ENCODE measurements around the gene SLC35F3. TPM values are rescaled to one million over a fixed set of nuclear protein-coding genes. Genes with fewer than 3 reads are reported as not detected.

Gene SLC35F3
- total RNA-seq, 2 experiments from 2014 or later = 34.4 to 35.7 TPM

DNA sequence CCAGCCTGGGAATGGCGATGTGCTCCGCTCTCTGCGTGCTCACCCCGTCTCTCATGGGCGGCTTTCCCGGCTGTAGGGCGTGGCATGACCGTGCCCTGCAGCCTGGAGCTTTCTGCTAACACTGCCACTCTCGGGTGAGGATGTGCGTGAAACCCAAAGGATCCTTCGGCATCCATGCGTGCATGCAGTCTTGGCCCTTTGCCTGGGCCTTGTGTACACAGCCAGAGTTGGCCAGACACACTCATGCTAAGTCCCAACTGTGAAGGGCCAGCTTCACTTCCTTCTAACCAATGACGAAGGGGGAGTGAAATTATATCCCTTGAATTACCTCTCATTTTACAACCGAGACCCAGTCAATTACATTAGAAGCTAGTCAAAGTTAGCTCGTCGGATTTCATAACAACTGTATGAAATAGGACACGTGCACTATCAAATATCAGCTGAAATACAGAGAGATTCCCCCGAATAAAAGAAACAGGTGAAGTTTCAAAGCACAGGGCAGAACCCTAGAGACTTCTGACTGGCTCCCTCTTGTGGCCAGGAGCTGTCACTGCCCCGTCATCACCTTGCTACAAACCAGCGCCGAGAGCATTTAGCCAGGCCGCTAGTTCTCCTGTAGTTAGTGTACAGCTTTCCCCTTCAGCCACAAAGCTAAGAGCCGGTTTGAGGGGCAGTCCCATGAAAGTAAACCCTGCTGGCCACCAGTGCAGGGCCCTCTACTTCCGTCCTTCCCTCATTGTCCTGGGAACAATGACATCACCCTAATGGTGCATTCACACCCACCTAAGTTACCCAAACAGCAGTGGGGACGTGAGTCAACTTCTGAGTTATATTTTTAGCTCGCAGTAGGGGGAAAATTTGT, 405.4 kb downstream of the SLC35F3 start:
- DNase-seq (peak; percentile 81), ATAC-seq (peak; percentile 84)
- ChIA-PET CTCF (interaction anchor here (0.9 to 13.2 kb wide), 55 partner anchors 9 to 315 kb away, joined by 3 to 180 read pairs (median 7); partner anchors contain the start of gene COA6), POLR2A (no interaction called here)
- Mint-ChIP-seq H3K27me3 (ENCODE audit: low read depth) (no peaks in the 10 kb centered on the region), H3K27ac (no peak overlapping the region), H3K9me3 (ENCODE audit: insufficient read depth) (no peaks in the 10 kb centered on the region), H3K4me3 (no peak overlapping the region), H3K36me3 (ENCODE audit: low read depth) (peaks cover 38% of the 10 kb centered on the region), H3K4me1 (ENCODE audit: low read depth) (peaks cover 13% of the 10 kb centered on the region)

DNA sequence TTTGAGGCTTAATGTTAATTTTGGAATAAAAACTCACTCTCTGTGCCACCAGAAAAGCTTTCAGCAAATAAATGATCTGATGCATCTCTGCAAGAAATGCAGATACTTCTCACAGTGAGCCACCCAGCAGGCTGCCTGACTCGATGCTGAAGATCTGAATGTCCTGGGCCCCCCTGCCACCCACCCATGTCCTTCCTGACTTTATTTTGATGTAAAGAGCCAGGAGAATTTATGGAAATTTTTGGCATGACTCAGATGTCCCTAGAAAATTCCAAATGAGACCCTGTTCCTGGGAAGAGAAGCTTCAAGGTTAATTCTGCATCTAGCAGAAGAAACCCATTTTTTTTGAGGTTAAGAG, 406.0 kb downstream of the SLC35F3 start:
- ATAC-seq (no peak), DNase-seq (no peak)
- CTCF ChIA-PET = interaction anchor here (0.9 to 13.2 kb wide), 54 partner anchors 8 to 316 kb away, joined by 3 to 180 read pairs (median 7); partner anchors contain the start of gene COA6
- Mint-ChIP-seq H3K9me3 (ENCODE audit: insufficient read depth) (no peaks in the 10 kb centered on the region), H3K27ac (no peak overlapping the region), H3K27me3 (ENCODE audit: low read depth) (no peaks in the 10 kb centered on the region), H3K4me3 (no peak overlapping the region), H3K36me3 (ENCODE audit: low read depth) (peaks cover 38% of the 10 kb centered on the region), H3K4me1 (ENCODE audit: low read depth) (peaks cover 13% of the 10 kb centered on the region)
- POLR2A ChIA-PET = no interaction called here

DNA sequence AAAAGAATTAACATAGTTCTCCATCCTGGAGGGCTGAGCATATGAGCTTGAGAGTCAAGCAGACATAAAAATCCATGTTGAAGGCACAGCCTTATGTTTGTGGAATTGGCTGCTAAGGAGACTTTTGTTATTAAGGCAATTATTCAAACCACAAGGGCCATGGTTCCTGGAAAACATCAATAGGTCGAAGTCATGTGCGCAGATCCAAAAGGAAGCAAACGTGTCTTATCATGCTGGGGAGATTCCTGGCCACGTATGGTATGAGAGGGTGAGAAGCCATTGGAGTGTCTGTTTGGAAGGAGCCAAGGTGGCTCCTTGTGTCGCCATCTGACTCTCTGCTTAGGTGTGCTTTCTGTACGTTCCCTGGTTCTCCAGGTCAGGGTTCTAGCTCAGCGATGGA, 406.9 kb downstream of the SLC35F3 start:
- peaks cover 13% of the 10 kb centered on the region for H3K4me1 Mint-ChIP-seq (ENCODE audit: low read depth)
- ChIA-PET CTCF (interaction anchor here (1.1 to 13.2 kb wide), 9 partner anchors 11 to 196 kb away, joined by 3 to 180 read pairs (median 24); no protein-coding TSS in a partner anchor), POLR2A (no interaction called here)
- H3K9me3 Mint-ChIP-seq (ENCODE audit: insufficient read depth) = no peaks in the 10 kb centered on the region
- H3K36me3 Mint-ChIP-seq (ENCODE audit: low read depth) = peaks cover 38% of the 10 kb centered on the region
- H3K27ac Mint-ChIP-seq = no peak overlapping the region
- ATAC-seq (no peak), DNase-seq (no peak)
- H3K27me3 Mint-ChIP-seq (ENCODE audit: low read depth) = no peaks in the 10 kb centered on the region
- H3K4me3 Mint-ChIP-seq = no peak overlapping the region

DNA sequence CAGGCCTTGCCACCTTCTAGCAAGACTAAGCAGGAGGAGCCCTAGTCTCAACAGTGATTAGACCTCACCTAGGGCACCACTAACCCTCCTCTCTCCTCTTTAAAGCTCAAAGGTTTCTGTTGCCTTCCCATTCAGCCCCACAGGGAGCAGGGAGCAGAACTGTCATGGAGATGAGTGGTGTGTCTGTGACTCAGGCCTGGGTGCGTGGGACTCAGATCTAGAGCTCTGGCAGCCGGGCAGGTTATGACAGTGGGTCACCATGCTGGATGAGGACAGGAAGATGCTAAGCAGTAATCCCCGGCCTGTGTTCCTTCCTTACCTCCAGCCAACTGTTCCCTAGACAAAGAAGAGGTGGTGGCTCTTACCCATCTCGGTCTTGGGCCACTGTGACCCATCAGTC, 408.7 kb downstream of the SLC35F3 start:
- Mint-ChIP-seq H3K4me3 (no peak overlapping the region), H3K27me3 (ENCODE audit: low read depth) (no peaks in the 10 kb centered on the region), H3K36me3 (ENCODE audit: low read depth) (peaks cover 40% of the 10 kb centered on the region), H3K27ac (peak overlapping the region; percentile 13), H3K9me3 (ENCODE audit: insufficient read depth) (no peaks in the 10 kb centered on the region), H3K4me1 (ENCODE audit: low read depth) (peaks cover 12% of the 10 kb centered on the region)
- ChIA-PET POLR2A (no interaction called here), CTCF (interaction anchor here (1.4 to 13.2 kb wide), 5 partner anchors 10 to 198 kb away, joined by 3 to 180 read pairs (median 59); no protein-coding TSS in a partner anchor)
- ATAC-seq (no peak), DNase-seq (no peak)

DNA sequence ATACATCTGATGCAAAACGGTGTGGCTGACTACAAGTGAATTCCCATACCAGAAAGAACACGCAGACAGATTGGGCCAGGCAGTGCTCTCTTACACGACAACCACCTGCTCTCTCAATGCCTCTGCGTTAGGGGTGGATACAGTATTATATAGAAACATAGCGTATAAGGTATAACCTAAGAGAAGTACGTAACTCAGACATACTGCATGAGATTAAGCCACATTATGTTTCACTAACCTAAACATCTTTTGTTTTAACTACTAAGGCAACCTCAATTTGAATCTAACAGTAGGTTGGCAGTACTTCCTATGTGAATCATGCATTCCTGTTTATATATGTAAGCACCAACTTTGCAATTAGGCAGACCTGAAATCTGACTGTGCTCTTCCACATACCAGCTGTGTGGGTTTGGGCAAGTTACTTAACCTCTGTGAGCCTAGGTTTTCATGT, 410.6 kb downstream of the SLC35F3 start:
- Mint-ChIP-seq H3K27me3 (ENCODE audit: low read depth) (no peaks in the 10 kb centered on the region), H3K4me3 (no peak overlapping the region), H3K4me1 (ENCODE audit: low read depth) (peaks cover 4% of the 10 kb centered on the region), H3K36me3 (ENCODE audit: low read depth) (peaks cover 38% of the 10 kb centered on the region), H3K27ac (no peak overlapping the region), H3K9me3 (ENCODE audit: insufficient read depth) (no peaks in the 10 kb centered on the region)
- ChIA-PET CTCF (interaction anchor here (1.5 kb wide), 1 partner anchor 190 kb away, joined by 4 read pairs; no protein-coding TSS in a partner anchor), POLR2A (no interaction called here)
- DNase-seq (no peak), ATAC-seq (no peak)

DNA sequence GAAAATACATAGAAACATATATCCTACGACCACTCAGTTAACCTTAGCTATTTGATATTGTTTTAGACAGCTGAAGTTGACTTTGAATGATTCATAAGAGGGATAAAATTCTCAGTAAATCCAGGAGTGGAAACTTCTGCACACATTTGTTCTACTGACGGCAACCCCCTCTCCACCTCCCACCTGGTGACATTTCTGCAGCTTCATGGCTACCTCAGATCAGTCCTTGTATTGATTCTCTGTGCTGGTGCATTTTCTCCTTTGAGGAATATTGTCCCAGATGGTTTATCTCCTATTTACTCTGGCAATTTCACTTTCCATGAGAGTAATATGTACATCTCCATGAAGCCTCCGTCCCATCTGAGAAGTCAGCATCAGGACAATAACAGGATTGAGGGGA, 411.1 kb downstream of the SLC35F3 start:
- Mint-ChIP-seq H3K27ac (no peak overlapping the region), H3K36me3 (ENCODE audit: low read depth) (peaks cover 37% of the 10 kb centered on the region), H3K9me3 (ENCODE audit: insufficient read depth) (no peaks in the 10 kb centered on the region), H3K4me1 (ENCODE audit: low read depth) (peaks cover 3% of the 10 kb centered on the region), H3K27me3 (ENCODE audit: low read depth) (no peaks in the 10 kb centered on the region), H3K4me3 (no peak overlapping the region)
- no peak for DNase-seq
- ChIA-PET CTCF (interaction anchor here (1.5 kb wide), 1 partner anchor 190 kb away, joined by 4 read pairs; no protein-coding TSS in a partner anchor), POLR2A (no interaction called here)
- no peak for ATAC-seq

DNA sequence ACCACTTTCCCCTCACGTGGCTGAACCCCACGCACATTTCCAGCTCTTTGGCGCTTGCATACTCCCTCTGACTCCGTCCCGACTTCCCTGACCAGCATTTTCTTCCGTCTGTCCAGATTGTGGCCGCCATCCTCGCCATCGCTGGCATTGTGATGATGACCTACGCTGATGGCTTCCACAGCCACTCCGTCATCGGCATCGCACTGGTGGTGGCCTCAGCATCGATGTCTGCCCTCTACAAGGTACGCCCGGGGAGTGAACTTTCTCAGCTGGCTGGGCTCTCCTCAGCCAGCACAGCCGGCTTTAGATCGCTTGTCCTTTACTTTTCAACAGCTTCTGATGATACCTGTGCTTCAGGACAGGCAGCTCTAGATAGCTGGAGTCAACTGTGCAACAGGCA, 412.0 kb downstream of the SLC35F3 start:
- H3K27ac Mint-ChIP-seq = no peak overlapping the region
- H3K36me3 Mint-ChIP-seq (ENCODE audit: low read depth) = peaks cover 33% of the 10 kb centered on the region
- H3K4me1 Mint-ChIP-seq (ENCODE audit: low read depth) = peaks cover 5% of the 10 kb centered on the region
- ChIA-PET CTCF (interaction anchor here (1.5 kb wide), 2 partner anchors 11 to 191 kb away, joined by 4 to 7 read pairs; no protein-coding TSS in a partner anchor), POLR2A (no interaction called here)
- DNase-seq (no peak), ATAC-seq (no peak)
- no peak overlapping the region for H3K4me3 Mint-ChIP-seq
- H3K27me3 Mint-ChIP-seq (ENCODE audit: low read depth) = no peaks in the 10 kb centered on the region
- H3K9me3 Mint-ChIP-seq (ENCODE audit: insufficient read depth) = no peaks in the 10 kb centered on the region

DNA sequence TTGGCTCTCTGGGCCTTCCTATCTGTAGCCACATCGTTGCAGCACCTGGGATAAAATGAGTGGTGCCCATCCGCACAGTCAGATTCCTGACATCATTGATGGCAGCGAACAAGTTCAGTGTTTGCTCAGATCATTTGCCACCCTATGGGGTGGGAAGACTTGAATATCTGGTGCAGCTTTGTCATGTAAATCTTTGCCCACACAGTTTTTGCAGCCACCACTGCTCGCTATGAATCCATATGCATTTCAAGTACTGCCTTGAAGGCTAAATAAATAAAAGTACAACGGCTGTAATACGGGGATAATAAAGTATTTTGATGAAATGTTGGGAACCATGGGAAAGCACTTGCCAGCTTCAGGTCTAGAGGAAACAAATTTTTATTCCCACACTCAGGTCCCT, 412.5 kb downstream of the SLC35F3 start:
- Mint-ChIP-seq H3K27me3 (ENCODE audit: low read depth) (no peaks in the 10 kb centered on the region), H3K36me3 (ENCODE audit: low read depth) (peaks cover 30% of the 10 kb centered on the region), H3K4me3 (no peak overlapping the region), H3K9me3 (ENCODE audit: insufficient read depth) (no peaks in the 10 kb centered on the region), H3K4me1 (ENCODE audit: low read depth) (peaks cover 6% of the 10 kb centered on the region), H3K27ac (no peak overlapping the region)
- DNase-seq = no peak
- POLR2A ChIA-PET = no interaction called here
- ATAC-seq = no peak
- CTCF ChIA-PET = interaction anchor here (1.5 kb wide), 1 partner anchor 11 kb away, joined by 7 read pairs; no protein-coding TSS in a partner anchor

DNA sequence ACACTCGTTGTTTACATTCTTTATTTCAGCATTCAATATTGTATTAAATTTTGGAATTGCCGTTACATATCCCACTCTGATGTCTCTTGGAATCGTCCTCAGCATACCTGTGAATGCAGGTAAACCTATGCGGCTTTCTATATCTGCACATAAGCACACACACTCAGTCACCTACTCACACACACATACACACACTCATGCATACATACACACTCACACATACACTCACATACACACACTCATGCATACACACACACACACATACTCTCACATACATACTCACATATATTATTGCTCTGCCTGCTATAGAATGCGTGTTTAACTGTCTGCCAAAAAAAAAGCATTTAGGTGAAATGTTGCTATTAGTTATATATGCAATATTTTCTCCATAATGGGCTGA, 415.6 kb downstream of the SLC35F3 start:
- Mint-ChIP-seq H3K4me1 (ENCODE audit: low read depth) (peaks cover 14% of the 10 kb centered on the region), H3K4me3 (no peak overlapping the region), H3K36me3 (ENCODE audit: low read depth) (peaks cover 41% of the 10 kb centered on the region), H3K9me3 (ENCODE audit: insufficient read depth) (no peaks in the 10 kb centered on the region), H3K27ac (no peak overlapping the region), H3K27me3 (ENCODE audit: low read depth) (no peaks in the 10 kb centered on the region)
- ATAC-seq = no peak
- POLR2A ChIA-PET = no interaction called here
- CTCF ChIA-PET = interaction anchor here (1.4 to 4.0 kb wide), 3 partner anchors 10 to 195 kb away, joined by 4 to 30 read pairs (median 14); no protein-coding TSS in a partner anchor
- no peak for DNase-seq

DNA sequence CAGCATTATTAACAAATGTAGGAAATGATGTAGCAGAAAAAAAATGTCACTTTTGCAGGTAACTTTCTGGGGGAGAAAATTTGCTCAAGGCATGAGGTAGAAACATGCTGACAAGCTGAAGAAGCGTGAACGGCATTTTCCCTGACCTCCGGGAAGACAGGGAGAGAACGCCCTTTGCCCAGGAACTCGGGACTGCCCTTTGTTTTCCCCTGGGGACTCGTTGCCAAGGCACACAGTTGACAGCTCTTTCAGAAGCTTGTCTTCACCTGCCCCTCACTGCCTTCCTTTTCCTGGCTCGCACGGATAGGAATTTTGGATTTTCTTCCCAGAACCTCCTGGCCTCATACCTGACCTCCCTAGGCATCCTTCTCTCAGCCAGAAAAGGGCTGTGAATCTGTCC, 416.1 kb downstream of the SLC35F3 start:
- POLR2A ChIA-PET = no interaction called here
- Mint-ChIP-seq H3K4me1 (ENCODE audit: low read depth) (peaks cover 18% of the 10 kb centered on the region), H3K4me3 (no peak overlapping the region), H3K36me3 (ENCODE audit: low read depth) (peaks cover 41% of the 10 kb centered on the region), H3K27me3 (ENCODE audit: low read depth) (no peaks in the 10 kb centered on the region), H3K27ac (no peak overlapping the region), H3K9me3 (ENCODE audit: insufficient read depth) (no peaks in the 10 kb centered on the region)
- CTCF ChIA-PET = interaction anchor here (4.0 kb wide), 1 partner anchor 10 kb away, joined by 30 read pairs; no protein-coding TSS in a partner anchor
- DNase-seq (no peak), ATAC-seq (no peak)

DNA sequence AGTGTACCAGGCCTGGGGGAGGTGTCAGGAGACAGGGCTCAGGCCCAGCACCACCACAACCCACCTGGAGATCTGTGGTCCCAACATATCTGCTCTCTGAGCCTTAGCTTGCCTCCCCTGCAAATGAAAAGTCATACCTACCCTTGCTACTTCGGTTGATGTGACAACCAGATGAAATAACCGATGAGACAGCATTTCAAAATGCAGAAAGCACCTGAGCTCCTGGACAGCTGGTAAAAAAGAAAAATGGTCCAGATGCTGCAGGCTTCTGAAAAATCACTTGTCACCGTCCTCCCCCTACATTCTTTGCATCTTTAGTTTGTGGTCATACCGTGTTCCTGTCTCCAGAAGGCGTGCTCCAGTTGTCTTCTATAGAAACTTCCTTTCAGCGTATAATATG, 416.8 kb downstream of the SLC35F3 start:
- ChIA-PET POLR2A (no interaction called here), CTCF (interaction anchor here (4.0 kb wide), 1 partner anchor 11 kb away, joined by 30 read pairs; no protein-coding TSS in a partner anchor)
- Mint-ChIP-seq H3K9me3 (ENCODE audit: insufficient read depth) (no peaks in the 10 kb centered on the region), H3K27me3 (ENCODE audit: low read depth) (no peaks in the 10 kb centered on the region), H3K4me1 (ENCODE audit: low read depth) (peaks cover 24% of the 10 kb centered on the region), H3K27ac (no peak overlapping the region), H3K36me3 (ENCODE audit: low read depth) (peaks cover 41% of the 10 kb centered on the region), H3K4me3 (no peak overlapping the region)
- DNase-seq (no peak), ATAC-seq (no peak)

DNA sequence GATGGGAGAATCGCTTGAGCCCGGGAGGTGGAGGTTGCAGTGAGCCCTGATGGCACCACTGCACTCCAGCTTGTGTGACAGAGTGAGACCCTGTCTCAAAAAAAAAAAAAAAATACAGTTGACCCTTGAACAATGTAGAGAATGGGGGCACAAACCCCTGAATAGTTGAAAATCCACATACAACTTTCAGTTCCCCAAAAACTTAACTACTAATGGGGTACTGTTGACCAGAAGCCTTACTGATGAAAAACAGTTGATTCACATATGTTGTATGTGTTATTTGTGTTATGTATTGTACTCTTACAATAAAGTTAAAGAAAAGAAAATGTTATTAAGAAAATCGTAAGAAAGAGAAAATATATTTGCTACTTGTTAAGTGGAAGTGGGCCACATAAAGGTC, 417.6 kb downstream of the SLC35F3 start:
- H3K9me3 Mint-ChIP-seq (ENCODE audit: insufficient read depth) = no peaks in the 10 kb centered on the region
- no peak overlapping the region for H3K4me3 Mint-ChIP-seq
- ChIA-PET CTCF (interaction anchor here (0.8 to 7.3 kb wide), 4 partner anchors 12 to 108 kb away, joined by 3 to 44 read pairs (median 18); no protein-coding TSS in a partner anchor), POLR2A (no interaction called here)
- ATAC-seq (no peak), DNase-seq (no peak)
- H3K4me1 Mint-ChIP-seq (ENCODE audit: low read depth) = peaks cover 32% of the 10 kb centered on the region
- H3K27me3 Mint-ChIP-seq (ENCODE audit: low read depth) = peaks cover 3% of the 10 kb centered on the region
- H3K27ac Mint-ChIP-seq = no peak overlapping the region
- H3K36me3 Mint-ChIP-seq (ENCODE audit: low read depth) = peaks cover 45% of the 10 kb centered on the region
